IPS-15b (cell line): ENCODE data around the gene LRMDA.
"Not testable (repeated sequence)": the region's sequence is repeated elsewhere in the genome, so short reads cannot be mapped to it uniquely, and the experiment has no call there.

Experiments used
- H3K27me3 ChIP-seq: one replicate; pipeline ENCODE4 v1.6.1; 2013; ENCODE audit warnings: low read length; ENCODE audit not compliant: control insufficient read depth, insufficient read depth
- H3K36me3 ChIP-seq: one replicate; pipeline ENCODE4 v1.6.1; 2013; ENCODE audit warnings: low read length; ENCODE audit not compliant: control insufficient read depth, insufficient read depth
- H3K4me1 ChIP-seq: one replicate; pipeline ENCODE4 v1.6.1; 2013; ENCODE audit warnings: mild to moderate bottlenecking, low read length; ENCODE audit not compliant: control insufficient read depth, insufficient read depth
- H3K4me3 ChIP-seq: one replicate; pipeline ENCODE4 v1.5.1; 2013; ENCODE audit warnings: low read depth, low read length
- H3K9ac ChIP-seq: one replicate; pipeline ENCODE4 v1.6.1; 2013; ENCODE audit warnings: low read depth, mild to moderate bottlenecking, low read length
- H3K9me3 ChIP-seq: one replicate; pipeline ENCODE4 v1.6.1; 2013; ENCODE audit warnings: mild to moderate bottlenecking, low read length; ENCODE audit not compliant: control insufficient read depth, insufficient read depth

LRMDA gene

GRCh38 chr10:76504823-76505222 is 1073.4 kb downstream of the LRMDA start:
- H3K27me3 ChIP-seq: no peaks in the 10 kb centered on the region
- H3K4me3 ChIP-seq: no peak overlapping the region
- no peaks in the 10 kb centered on the region for H3K4me1 ChIP-seq
- H3K9ac ChIP-seq: no peak overlapping the region
- no peaks in the 10 kb centered on the region for H3K36me3 ChIP-seq
- no peaks in the 10 kb centered on the region for H3K9me3 ChIP-seq

- Histone ChIP-seq H3K9ac (no peak overlapping the region), H3K27me3 (no peaks in the 10 kb centered on the region), H3K4me1 (no peaks in the 10 kb centered on the region), H3K36me3 (no peaks in the 10 kb centered on the region), H3K4me3 (no peak overlapping the region), H3K9me3 (no peaks in the 10 kb centered on the region)
Observed at GRCh38 chr10:76509446-76509845, 1078.0 kb downstream of the LRMDA start.

GRCh38 chr10:76514321-76514720 is 1082.9 kb downstream of the LRMDA start:
- Histone ChIP-seq H3K4me1 (no peaks in the 10 kb centered on the region), H3K4me3 (no peak overlapping the region), H3K9ac (no peak overlapping the region), H3K27me3 (no peaks in the 10 kb centered on the region), H3K36me3 (no peaks in the 10 kb centered on the region), H3K9me3 (no peaks in the 10 kb centered on the region)

- H3K9ac ChIP-seq: no peak overlapping the region
- H3K36me3 ChIP-seq: no peaks in the 10 kb centered on the region
- no peaks in the 10 kb centered on the region for H3K4me1 ChIP-seq
- H3K9me3 ChIP-seq: no peaks in the 10 kb centered on the region
- no peak overlapping the region for H3K4me3 ChIP-seq
- H3K27me3 ChIP-seq: no peaks in the 10 kb centered on the region
Observed at GRCh38 chr10:76514869-76515268, 1083.4 kb downstream of the LRMDA start.

- no peaks in the 10 kb centered on the region for H3K36me3 ChIP-seq
- H3K4me3 ChIP-seq: no peak overlapping the region
- no peaks in the 10 kb centered on the region for H3K27me3 ChIP-seq
- no peak overlapping the region for H3K9ac ChIP-seq
- no peaks in the 10 kb centered on the region for H3K9me3 ChIP-seq
- no peaks in the 10 kb centered on the region for H3K4me1 ChIP-seq
Observed at GRCh38 chr10:76522547-76522946, 1091.1 kb downstream of the LRMDA start.

- Histone ChIP-seq H3K9me3 (no peaks in the 10 kb centered on the region), H3K27me3 (no peaks in the 10 kb centered on the region), H3K9ac (no peak overlapping the region), H3K36me3 (no peaks in the 10 kb centered on the region), H3K4me3 (no peak overlapping the region), H3K4me1 (no peaks in the 10 kb centered on the region)
Observed at GRCh38 chr10:76523246-76523645, 1091.8 kb downstream of the LRMDA start.

- H3K36me3 ChIP-seq: no peaks in the 10 kb centered on the region
- no peaks in the 10 kb centered on the region for H3K27me3 ChIP-seq
- no peak overlapping the region for H3K4me3 ChIP-seq
- H3K9me3 ChIP-seq: no peaks in the 10 kb centered on the region
- no peak overlapping the region for H3K9ac ChIP-seq
- no peaks in the 10 kb centered on the region for H3K4me1 ChIP-seq
Observed at GRCh38 chr10:76523791-76524351, 1092.4 kb downstream of the LRMDA start.

- not testable (repeated sequence) for H3K36me3 ChIP-seq, H3K9me3 ChIP-seq, H3K4me1 ChIP-seq, H3K27me3 ChIP-seq, H3K4me3 ChIP-seq, H3K9ac ChIP-seq
Observed at GRCh38 chr10:76526833-76527232, 1095.4 kb downstream of the LRMDA start.

GRCh38 chr10:76540331-76540730 is 1108.9 kb downstream of the LRMDA start:
- no peaks in the 10 kb centered on the region for H3K9me3 ChIP-seq
- H3K27me3 ChIP-seq: no peaks in the 10 kb centered on the region
- no peaks in the 10 kb centered on the region for H3K36me3 ChIP-seq
- H3K9ac ChIP-seq: no peak overlapping the region
- no peaks in the 10 kb centered on the region for H3K4me1 ChIP-seq
- no peak overlapping the region for H3K4me3 ChIP-seq

GRCh38 chr10:76540786-76541185 is 1109.4 kb downstream of the LRMDA start:
- H3K27me3 ChIP-seq: no peaks in the 10 kb centered on the region
- H3K9me3 ChIP-seq: no peaks in the 10 kb centered on the region
- H3K4me1 ChIP-seq: no peaks in the 10 kb centered on the region
- H3K9ac ChIP-seq: no peak overlapping the region
- H3K4me3 ChIP-seq: no peak overlapping the region
- H3K36me3 ChIP-seq: no peaks in the 10 kb centered on the region

- H3K9ac ChIP-seq: no peak overlapping the region
- no peaks in the 10 kb centered on the region for H3K4me1 ChIP-seq
- H3K9me3 ChIP-seq: no peaks in the 10 kb centered on the region
- H3K27me3 ChIP-seq: no peaks in the 10 kb centered on the region
- no peak overlapping the region for H3K4me3 ChIP-seq
- H3K36me3 ChIP-seq: no peaks in the 10 kb centered on the region
Observed at GRCh38 chr10:76541852-76542251, 1110.4 kb downstream of the LRMDA start.

- Histone ChIP-seq H3K9me3 (no peaks in the 10 kb centered on the region), H3K4me1 (no peaks in the 10 kb centered on the region), H3K9ac (no peak overlapping the region), H3K4me3 (no peak overlapping the region), H3K27me3 (no peaks in the 10 kb centered on the region), H3K36me3 (no peaks in the 10 kb centered on the region)
Observed at GRCh38 chr10:76542307-76542930, 1111.0 kb downstream of the LRMDA start.
